ENCODE results near the gene SYNJ2.

Gene SYNJ2

DNA sequence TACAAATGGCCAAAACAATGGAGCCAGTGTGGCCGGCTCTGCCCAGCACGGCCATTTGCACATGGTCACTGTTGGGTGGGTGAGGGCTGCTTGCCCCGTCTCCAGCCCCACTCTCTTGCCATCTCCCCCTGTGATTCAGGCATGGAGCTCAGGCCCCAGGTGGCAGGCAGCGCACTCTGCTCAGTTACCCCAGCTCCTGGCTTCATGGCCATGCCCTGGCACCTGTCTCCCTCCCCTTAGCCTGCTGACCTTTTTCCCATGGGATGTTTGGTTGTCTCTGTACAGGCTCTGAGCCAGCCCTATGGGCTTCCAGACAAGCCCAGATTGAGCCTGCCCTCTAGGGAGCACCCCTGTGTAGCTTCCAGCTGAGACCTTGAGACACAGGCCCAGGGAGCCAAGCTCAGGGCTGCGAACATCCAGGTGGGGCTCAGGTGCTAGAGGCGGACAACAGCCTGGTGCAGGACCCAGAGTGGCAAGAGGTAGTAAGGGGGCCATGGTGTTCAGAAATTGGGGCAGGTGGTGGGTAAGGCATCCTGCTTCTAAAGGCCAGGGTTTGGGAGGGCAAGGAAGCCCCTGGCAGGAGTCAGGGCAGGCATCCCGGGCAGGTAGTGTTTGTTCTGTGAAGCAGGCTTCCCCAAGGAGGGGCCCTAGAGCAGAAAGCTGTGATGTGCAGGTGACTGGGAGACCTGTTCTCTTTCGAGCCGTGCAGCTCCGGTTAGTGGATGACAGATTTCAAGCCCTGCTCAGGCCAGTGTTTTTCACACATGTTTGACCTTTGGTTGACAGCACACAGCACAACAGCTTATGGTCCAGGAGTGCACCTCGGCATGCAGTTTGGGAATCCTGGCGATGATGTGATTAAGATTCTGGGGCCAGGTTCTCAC lies 17.7 kb downstream of the SYNJ2 start:
- DNase-seq, result no peak

DNA sequence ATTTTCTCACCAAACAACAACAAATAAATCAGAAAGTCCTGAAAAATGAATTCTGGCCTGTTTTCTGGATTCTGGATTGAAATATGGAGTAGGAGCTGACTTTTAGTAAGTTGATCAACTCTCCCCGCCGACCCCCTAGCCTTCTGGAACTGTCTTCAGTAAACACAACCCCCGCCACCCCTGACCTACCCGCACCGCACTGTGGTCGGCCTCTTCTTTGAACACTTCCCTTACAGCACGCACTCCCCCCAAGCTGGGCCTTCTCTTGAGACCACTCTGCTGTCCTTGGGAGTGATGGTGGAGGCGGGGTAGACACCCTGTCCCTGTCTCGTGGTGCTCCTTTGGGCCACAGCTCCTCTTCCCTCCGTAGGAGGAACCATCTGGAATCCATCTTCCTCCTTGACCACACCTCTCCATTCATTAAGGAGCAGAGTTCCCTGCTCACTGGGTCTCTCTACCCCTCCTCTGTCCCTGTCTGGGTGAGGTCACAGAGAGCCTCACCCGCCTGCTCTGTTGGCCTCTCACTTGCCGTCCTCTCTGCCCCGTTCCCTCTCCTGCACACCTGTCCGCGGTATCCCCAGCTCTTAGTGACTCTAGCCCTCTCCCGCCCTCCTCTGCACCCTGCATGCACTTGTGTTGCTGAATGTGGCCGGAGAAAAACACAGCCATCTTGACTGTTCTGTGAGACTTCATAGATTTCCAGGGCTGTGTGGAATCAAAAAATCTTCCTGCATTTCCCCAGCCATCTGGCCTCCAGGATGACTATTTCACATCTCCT lies 19.1 kb downstream of the SYNJ2 start:
- no peak for DNase-seq

DNA sequence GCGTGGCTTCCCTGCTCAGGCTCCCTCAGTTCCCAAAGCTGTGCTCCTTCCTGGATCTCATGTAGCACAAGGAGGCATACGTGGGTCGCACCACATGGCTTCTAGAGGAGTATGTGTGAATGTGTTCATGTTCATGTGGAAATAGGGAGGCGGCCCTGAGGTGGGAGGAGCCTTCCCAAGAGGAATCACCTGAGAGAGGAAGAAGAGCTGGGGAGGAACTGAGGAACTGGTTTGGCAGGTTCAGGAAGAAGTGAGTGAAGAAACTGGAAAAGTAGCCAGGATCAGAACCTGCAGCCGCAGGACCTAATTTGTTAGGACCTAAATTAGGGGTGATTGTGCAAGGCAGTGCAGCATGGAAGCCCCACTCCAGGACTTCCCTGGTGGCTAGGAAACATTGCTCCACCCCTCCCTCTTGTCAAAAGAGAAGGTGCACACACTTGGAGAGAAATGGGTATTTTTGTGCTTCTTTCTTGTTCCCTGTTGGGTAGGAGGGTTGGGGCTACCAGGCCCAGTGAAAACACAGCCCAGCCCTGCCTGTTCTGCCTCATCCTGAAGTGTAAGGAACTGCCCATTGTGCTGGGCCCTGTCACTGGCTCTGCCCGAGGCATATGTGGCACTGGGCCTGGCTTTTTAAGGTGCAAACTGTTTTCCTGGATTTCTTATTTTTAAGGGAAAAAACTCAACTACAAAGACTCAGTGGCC lies 20.7 kb downstream of the SYNJ2 start:
- no peak for DNase-seq

DNA sequence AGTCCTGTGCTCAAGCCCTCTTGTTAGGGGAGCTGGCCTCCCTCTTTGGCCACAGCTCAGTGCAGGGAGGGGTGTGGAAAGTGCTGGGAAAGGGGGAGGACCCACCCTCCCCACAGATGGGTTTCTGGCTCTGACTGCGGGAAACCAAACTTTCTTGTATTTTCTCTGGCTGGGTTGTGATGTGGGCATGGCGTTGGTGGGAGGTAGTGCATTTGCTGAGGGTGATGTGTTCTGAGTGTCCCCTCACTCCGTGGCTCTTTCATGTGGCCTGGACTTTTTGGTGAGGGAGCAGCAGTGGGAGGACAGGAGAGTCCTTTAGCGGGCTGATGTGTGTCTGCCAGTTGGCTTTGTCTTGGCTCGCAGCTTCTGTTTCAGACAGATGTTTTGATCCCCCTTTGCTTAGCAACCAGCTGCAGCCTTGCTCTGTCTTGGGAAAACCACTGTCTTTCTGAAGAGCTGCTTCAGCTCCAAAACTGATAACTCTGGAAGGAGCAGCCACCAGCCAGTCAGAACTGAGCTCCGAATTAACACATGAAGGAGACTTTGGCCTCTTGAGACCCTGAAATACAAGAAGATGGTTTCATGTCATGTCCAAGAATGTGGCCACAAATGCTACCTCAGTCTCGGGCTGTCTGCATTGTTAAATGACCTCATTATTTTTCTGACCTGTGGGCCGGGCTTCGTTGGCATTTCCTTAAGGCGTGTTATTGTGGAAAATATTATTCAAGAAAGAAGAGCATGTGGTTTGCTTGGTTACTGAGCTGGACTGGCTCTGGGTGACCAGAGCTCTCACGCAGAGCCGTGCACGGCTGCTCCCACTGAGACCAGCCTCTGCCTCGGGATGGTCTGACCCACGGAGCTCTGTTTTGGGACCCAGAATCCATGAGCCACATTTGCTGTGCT lies 21.5 kb downstream of the SYNJ2 start:
- no peak for DNase-seq

DNA sequence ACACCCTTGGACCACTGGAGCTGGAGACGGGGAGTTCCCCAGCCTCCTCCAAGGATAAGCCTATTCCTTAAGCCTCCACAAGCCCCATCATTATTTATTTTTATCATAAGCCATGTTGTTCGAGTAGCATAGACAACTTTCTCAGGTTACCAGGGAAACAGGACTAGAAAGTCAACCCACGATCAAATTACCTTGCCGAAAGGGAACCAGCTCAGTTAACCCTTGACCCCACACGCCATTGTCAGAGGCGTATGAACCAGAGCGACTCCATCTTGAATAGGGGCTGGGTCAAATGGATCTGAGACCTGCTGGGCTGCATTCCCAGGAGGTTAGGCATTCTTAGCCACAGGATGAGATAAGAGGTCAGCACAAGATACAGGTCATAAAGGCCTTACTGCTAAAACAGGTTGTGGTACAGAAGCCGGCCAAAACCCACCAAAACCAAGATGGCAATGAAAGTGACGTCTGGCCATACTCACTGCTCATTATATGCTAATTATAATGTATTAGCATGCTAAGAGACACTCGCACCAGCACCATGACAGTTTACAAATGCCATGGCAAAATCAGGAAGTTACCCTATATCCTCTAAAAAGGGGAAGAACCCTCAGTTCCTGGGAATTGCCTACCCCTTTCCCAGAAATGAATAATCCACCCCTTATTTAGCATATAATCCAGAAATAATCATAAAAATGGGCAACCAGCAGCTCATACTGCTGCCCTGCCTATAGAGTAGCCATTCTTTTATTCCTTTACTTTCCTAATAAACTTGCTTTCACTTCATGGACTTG lies 22.4 kb downstream of the SYNJ2 start:
- DNase-seq, result no peak

DNA sequence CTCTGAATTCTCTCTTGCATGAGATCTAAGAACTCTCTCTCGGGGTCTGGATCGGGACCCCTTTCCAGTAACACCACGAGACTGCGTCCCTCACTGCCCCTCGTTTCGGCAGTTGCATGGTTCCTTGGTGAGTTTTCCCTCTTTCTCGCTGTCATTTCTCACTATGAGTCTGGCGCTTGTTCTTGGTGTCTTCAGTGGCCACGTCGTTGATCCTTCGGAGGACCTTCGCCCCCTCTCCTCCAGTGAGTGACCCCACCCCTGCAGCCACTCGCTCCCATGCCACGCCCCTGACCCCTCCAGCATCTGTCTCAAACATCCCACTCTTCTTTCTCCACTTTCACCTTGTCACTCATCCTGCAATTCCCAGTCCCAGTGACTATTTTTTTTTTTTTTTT lies 23.0 kb downstream of the SYNJ2 start:
- no peak for DNase-seq

DNA sequence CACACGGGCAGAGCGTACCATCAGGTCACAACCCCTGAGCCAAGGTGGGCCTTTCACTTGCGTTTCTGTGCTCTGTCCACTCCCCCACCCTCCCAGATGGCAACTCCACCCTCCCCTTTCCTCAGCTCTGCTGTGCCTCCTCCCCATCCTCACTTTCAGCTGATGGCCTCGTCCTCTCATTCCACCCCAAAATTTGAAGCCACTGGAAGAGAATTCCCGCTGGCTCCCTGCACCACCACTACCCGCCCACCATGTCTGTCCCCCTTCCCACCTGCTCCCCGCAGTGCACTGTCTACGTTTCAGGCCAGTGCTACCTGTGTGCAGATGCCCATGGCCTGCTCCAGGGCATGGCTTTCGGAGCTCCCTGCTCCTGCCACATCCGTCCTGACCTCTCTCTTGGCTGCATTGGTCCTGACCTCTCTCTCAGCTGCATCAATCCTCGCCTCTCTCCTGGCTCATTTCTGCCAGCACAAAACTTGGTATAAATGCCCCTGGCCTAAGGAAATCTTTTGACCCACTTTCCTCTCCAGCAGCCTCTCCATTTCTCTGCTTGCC lies 24.0 kb downstream of the SYNJ2 start:
- no peak for DNase-seq

DNA sequence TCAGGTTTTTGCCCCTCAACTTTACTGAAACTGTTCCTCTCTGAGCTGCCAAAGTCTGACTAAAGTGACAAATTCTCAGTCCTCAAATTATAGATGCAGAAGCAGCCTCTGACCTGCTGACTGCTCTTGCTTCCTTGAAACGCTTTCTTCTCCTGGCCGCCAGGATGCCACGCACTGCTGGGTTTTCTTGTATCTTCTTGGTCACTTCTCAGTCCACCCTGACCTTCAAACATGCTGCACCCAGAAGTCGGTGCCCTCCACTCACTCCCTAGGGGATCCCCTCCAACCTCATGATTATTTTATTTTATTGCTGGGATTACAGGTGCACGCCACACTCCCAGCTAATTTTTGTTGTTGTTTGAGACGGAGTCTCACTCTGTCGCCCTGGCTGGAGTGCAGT lies 24.7 kb downstream of the SYNJ2 start:
- DNase-seq, result no peak

DNA sequence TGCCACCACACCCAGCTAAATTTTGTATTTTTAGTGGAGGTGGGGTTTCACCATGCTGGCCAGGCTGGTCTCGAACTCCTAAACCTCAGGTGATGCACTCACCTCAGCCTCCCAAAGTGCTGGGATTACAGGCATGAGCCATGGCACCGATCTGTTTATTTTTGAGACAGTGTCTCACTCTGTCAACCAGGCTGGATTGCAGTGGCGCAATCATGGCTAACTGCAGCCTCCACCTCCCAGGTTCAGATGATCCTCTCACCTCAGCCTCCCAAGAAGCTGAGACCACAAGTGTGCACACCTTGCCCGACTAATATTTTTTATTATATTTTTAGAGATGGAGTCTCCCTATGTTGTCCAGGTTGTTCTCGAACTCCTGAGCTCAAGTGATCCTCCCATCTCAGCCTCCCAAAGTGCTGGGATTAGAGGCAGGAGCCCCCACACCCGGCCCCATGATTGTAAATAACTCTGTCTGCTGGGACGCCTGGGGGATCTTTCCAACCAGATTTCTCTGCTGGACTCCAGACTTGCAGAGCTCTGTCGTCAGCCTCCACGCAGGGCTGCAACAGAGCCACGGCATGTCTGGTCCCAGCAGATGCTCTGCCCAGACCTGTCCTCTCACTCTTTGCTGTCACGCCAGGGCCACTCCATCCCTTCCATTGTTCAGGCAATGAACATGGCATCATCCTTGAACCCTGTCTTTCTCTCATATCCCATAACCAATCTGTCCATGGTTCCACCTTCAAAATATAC lies 25.3 kb downstream of the SYNJ2 start:
- DNase-seq, result no peak

DNA sequence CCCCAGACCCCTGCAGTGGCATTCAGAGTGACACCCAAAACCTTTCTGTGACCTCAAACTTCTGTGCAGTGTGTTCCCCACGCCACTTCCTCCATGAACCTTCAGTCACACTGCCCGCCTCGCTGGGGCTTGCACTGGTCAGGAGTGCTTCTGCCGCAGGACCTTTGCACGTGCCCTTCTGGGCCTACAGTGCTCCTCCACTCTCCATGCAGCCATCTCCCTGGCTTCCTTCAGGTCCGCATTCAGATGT lies 27.1 kb downstream of the SYNJ2 start:
- DNase-seq, result no peak

DNA sequence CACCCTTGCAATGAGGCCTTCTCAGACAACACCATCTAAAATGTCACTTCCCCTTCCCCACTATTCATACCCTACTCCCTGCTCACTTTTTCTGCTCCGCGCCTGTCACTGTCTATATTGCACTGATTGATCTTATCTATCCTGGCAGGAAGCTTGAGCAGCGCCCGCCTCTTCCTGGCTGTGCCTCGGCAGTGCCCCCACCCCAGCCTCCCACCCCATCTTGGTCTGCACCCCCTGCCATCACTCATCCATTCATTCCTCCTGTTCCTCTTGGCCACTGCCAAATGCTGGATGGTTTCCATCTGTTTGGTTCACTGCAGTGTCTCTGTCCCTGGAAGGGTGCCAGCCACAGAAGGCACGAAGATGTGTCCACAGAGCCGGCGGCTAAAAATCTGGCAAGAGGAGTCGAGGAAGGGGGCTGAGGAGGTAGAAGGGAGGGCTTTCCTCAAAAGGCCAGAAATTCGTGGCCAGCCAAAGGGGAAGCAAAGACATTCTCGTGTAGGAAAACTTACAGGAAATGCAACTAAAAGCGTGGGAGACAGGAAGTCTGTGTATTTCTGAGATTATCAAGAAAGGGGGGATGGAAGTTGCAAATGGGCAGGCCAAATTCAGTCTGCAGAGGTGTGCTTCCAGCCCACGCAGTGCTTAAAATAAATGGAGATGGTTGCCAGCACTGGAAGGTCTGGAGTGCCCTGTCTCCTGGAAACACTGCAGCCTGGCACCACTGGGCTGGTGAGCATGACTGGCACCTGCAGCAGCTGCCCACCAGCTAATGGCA lies 27.6 kb downstream of the SYNJ2 start:
- no peak for DNase-seq

DNA sequence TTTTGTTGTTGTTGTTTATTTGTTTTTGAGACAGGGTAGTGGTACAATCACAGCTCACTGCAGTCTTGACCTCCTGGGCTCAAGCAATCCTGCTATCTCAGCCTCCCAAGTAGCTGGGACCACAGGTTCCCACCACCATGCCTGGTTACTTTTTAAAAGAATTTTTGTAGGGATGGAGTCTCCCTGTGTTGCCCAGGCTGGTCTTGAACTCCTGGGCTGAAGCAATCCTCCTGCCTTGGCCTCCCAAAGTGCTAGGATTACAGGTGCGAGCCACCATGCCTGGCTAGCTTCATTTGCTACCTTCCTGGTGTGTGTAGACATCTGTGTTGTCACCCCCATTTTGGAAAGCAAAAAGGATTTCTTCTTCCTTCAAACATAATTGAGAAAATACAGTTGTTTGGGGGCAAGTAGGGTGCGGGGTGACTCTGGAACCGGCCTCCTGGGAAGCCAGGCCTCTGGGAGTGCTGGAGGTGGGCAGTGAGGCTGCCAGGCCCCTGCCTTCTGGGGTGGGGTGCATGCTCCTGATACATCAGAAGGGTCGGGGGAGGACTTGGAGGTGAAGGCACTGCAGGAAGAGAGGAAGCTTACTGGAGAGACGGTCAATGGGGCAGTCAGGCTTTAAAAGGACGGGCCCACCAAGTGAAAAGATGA lies 28.4 kb downstream of the SYNJ2 start:
- DNase-seq, result no peak

DNA sequence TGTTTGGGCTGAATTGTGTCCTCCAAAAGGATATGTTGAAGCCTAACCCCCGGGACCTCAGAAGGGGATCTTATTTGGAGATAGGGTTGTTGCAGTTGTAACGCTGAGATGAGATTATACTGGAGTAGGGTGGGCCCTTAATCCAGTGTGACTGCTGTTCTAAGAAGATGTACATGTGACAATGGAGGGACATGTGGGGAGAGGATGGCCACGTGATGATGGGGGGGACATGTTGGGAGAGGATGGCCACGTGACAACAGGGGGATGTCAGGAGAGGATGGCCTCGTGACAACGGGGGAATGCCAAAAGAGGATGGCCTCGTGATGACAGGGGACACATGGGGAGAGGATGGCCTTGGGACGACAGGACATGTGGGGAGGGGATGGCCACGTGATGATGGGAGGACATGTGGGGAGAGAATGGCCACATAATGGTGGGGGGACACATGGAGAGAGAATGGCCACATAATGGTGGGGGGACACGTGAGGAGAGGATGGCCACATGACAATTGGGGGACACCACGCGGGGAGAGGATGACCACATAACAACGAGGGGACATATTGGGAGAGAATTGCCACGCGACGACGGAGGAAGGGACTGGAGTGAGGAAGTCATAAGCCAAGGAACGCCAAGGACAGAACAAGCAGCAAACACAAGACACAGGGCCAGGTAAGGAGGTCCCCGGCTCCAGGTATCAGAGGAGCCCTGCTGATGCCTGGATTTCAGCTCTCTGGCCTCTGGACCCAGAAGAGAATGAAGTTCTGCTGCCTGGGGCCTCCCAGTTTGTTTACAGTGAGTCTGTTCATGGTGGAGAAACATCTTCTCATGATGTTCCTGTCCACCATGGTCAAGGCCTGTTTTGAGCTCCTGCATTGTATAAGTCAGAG lies 29.2 kb downstream of the SYNJ2 start:
- no peak for DNase-seq

DNA sequence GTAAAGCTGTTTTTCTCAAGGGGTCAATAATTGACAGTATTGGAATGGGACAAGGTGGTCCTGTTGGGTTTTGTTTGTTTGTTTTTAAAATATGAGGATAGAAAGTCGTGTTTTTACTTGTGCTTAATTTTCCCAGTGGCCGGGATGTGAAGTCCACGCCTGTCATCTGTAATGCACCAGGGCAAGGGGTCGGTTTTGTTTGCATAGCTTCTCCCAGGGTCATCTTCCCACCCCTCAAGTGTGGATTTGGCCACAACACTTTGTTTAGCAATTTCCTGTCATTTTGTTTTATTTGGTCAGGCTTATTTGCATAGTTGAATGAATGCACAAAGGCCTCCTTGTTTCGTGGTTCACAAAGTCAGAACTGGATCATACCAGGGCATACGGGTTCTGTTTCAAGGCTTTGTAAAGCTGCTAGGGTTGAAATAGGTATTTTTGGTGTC lies 29.8 kb downstream of the SYNJ2 start:
- no peak for DNase-seq

DNA sequence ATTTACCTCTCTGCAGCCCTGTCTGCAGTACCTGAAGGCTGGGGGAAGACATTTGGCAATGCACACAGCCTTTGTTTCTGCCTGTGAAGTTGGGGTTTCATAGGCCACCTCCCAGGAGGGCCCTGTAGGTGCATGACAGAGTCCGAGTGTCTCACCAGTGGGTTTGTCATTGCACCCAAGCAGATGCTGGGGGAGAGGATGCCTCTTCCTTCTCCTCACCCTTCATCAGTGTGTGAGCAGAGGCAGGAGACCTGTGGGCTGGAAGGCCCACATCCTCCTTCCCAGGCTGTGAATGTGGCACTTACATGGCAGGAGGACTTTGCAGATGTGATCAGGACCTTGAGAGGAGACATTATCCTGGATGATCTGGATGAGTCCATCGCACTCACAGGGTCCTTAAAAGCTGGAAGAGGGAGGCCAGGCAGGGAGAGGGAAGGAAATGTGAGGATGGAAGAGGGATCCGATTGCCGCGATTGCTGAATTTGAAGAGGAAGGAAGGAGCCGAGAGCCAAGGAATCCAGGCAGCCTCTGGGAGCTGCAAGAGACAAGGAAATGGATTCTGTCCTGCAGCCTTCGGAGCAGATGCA lies 30.4 kb downstream of the SYNJ2 start:
- no peak for DNase-seq

DNA sequence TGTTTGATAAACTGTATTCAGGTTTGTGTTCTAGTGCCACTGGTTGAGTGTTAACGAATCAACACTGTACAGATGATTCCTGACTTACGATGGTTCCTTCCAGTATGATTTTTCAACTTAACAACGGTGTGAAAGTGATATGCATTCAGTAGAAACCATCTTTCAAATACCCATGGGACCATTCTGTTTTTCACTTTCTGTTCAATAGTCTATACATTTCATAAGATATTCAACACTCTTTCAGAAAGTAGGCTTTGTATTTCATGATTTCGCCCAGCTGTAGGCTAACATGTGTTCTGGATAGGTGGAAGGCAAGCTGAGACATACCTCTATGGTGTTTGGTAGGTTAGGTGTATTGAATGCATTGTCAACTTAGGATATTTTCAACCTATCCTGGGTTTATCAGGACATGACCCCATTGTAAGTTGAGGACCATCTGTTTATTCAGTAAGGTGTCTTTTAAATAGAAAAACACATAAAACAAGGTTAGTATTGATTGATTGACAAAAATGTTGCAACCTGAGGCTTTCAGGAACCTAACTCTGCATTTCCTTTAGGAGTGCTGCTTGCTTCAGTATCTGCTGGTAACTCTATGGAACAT lies 32.3 kb downstream of the SYNJ2 start:
- DNase-seq, result no peak

DNA sequence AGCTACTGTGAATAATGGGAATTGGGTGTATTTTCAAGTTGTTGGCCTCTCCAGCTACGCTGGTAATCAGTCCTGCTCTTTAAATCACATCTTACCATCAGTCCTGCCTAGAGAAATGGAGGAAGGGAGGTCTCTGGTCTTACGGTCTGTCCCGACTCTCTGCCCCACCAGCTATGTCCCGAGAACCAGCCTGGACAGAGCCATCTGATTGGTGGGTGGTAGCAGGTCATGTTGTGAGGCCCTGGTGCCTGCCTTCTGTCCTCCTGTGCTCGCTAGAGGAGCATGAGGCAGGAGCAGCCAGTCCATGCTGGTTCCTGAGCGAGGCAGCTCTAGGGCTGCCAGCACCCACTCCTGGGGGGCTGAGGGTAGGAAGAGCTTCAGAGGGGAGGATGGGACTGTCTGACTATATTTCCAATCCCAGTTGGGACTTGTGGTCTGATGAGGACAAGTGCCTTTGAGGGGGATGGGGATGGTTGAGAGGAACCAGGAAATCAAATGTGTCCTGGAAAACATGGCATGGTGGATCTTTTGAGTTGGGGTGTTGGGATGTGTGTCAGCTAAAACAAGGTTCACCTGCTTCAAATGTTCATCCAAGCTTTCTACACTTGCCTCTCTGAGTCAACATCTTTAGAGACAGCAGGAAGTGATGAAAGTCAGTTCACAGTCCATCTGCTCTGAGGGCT lies 33.0 kb downstream of the SYNJ2 start:
- DNase-seq, result no peak

Measured in activated CD8-positive, alpha-beta memory T cell treated with anti-CD3 and anti-CD28 coated beads, Interleukin-2, amount 50 U/mL, for 4 hours (primary cell).